HepG2 (cell line): ENCODE measurements around the gene TMCC2. TPM values are rescaled to one million over a fixed set of nuclear protein-coding genes. Genes with fewer than 3 reads are reported as not detected.

Experiments
- ATF7 ChIP-seq, 2 experiments: fragments of 450-650 bp in 1 of 2; sonication (generic) in 1 of 2; formaldehyde crosslinking in 1 of 2; IDR thresholded peaks; 2 replicates each; pipeline versions ENCODE4 v1.4.0 to v1.6.1; 2016 to 2020; ENCODE audit warnings: antibody characterized with exemption in 1 of 2, mild to moderate bottlenecking in 1 of 2, missing genetic modification reagents in 1 of 2
- BCLAF1 ChIP-seq: fragments of 450-650 bp; IDR thresholded peaks from 2 replicates; pipeline ENCODE4 v1.6.1; 2017; ENCODE audit warnings: mild to moderate bottlenecking
- CENPBD1 ChIP-seq: sonication (generic); formaldehyde crosslinking; IDR thresholded peaks from 2 replicates; pipeline ENCODE4 v1.8.0; 2022; ENCODE audit warnings: missing genetic modification reagents, low read depth, mild to moderate bottlenecking, borderline replicate concordance
- CREB1 ChIP-seq, 2 experiments: fragments of 450-650 bp in 1 of 2; IDR thresholded peaks; 2 replicates each; pipeline ENCODE4 v1.6.1; 2016 to 2017; ENCODE audit warnings: control low read depth in 1 of 2, mild to moderate bottlenecking in 1 of 2, missing compliant biosample characterization in 1 of 2, missing genetic modification characterization in 1 of 2
- DMTF1 ChIP-seq: sonication (generic); formaldehyde crosslinking; IDR thresholded peaks from 2 replicates; pipeline ENCODE4 v1.4.0; 2020; ENCODE audit warnings: mild to moderate bottlenecking, missing genetic modification reagents
- FOXK1 ChIP-seq: sonication (generic); formaldehyde crosslinking; IDR thresholded peaks from 2 replicates; pipeline ENCODE4 v1.4.0; 2020; ENCODE audit warnings: low read depth, missing genetic modification reagents, borderline replicate concordance
- JUND ChIP-seq: sonication (generic); formaldehyde crosslinking; IDR thresholded peaks from 2 replicates; pipeline ENCODE4 v1.8.0; 2022; ENCODE audit warnings: mild to moderate bottlenecking, missing genetic modification reagents
- PHF8 ChIP-seq: sonication (generic); formaldehyde crosslinking; IDR thresholded peaks from 2 replicates; pipeline ENCODE4 v1.5.0; 2020; ENCODE audit warnings: missing genetic modification reagents
- PITX1 ChIP-seq: sonication (generic); formaldehyde crosslinking; IDR thresholded peaks from 2 replicates; pipeline ENCODE4 v1.5.1; 2020; ENCODE audit warnings: mild to moderate bottlenecking, missing genetic modification reagents
- PRDM10 ChIP-seq: sonication (generic); formaldehyde crosslinking; IDR thresholded peaks from 2 replicates; pipeline ENCODE4 v1.4.0; 2020; ENCODE audit warnings: low read depth, missing genetic modification reagents
- SNRNP70 ChIP-seq: fragments of 200-400 bp; formaldehyde crosslinking; IDR thresholded peaks from 2 replicates; pipeline ENCODE4 v1.6.1; 2017; ENCODE audit warnings: mild to moderate bottlenecking, low read depth, low read length, moderate library complexity
- SP2 ChIP-seq: sonication (generic); formaldehyde crosslinking; IDR thresholded peaks from 2 replicates; pipeline ENCODE4 v1.5.1; 2020; ENCODE audit warnings: mild to moderate bottlenecking, missing genetic modification reagents
- ZBTB4 ChIP-seq: sonication (generic); formaldehyde crosslinking; IDR thresholded peaks from 2 replicates; pipeline ENCODE4 v1.4.0; 2020; ENCODE audit warnings: missing genetic modification reagents, mild to moderate bottlenecking, borderline replicate concordance
- ZSCAN20 ChIP-seq: sonication (generic); formaldehyde crosslinking; IDR thresholded peaks from 2 replicates; pipeline ENCODE4 v1.4.0; 2020; ENCODE audit warnings: missing genetic modification reagents, mild to moderate bottlenecking, borderline replicate concordance
- ZSCAN22 ChIP-seq: sonication (generic); formaldehyde crosslinking; IDR thresholded peaks from 2 replicates; pipeline ENCODE4 v1.4.0; 2020; ENCODE audit warnings: mild to moderate bottlenecking, missing genetic modification reagents
- polyA plus RNA-seq, 8 experiments: library from polyadenylated mRNA; depleted of rRNA in 3 of 8; stranded (reverse) in 7 of 8; unstranded in 1 of 8; fragments of >200 nt; fragmentation: Illumina TruSeq in 4 of 8; extraction: Trizol in 4 of 8; gene quantifications; 2 replicates each; pipeline versions ENCODE4 v1.2.1 to v1.2.3, GENCODE V29; 2011 to 2016; ENCODE audit warnings: low read depth in 4 of 8, missing spikeins in 1 of 8, mixed read lengths in 1 of 8; ENCODE audit not compliant: insufficient read depth in 1 of 8
- total RNA-seq, 5 experiments: library from RNA; depleted of rRNA; stranded (reverse); fragments of >200 nt; fragmentation: Illumina TruSeq; extraction: Trizol; gene quantifications; 2 replicates each; pipeline ENCODE4 v1.2.3, GENCODE V29; 2016; ENCODE audit warnings: low read depth in 1 of 5

TMCC2 gene
- total and polyA plus RNA-seq, 2 of the 13 experiments (the other 11 are each of a cell fraction or from before 2014, with no cell fraction given), result 0.12 to 0.24 TPM

GRCh38 chr1:205284420-205285144, 56.8 kb downstream of the TMCC2 start (continued):
- TF ChIP-seq CREB1 (IDR thresholded peaks at IDR 0.05) (peak; percentile 35; the same call in 1 of the 2 replicates), CREB1 (CRISPR knock-in tag; IDR thresholded peaks at IDR 0.05) (peak; percentile 54; the same call in 1 of the 2 replicates), DMTF1 (CRISPR knock-in tag) (no peak), ATF7 (IDR thresholded peaks at IDR 0.05) (no peak), ATF7 (CRISPR knock-in tag; IDR thresholded peaks at IDR 0.05) (no peak), ZSCAN20 (CRISPR knock-in tag) (no peak), SNRNP70 (no peak), ZSCAN22 (CRISPR knock-in tag) (no peak), PITX1 (0 out of 2 replicates have a peak, but pooled peaks have one; percentile 31), FOXK1 (CRISPR knock-in tag) (no peak), JUND (peak; percentile 96), PRDM10 (no peak; the same call in 1 of the 2 replicates), SP2 (CRISPR knock-in tag) (no peak), CENPBD1 (CRISPR knock-in tag) (no peak), BCLAF1 (no peak), ZBTB4 (CRISPR knock-in tag) (no peak), PHF8 (CRISPR knock-in tag) (no peak)
